ENCODE results near the gene TMEM233.

TMEM233 gene

GRCh38 chr12:119659289-119659897 is 65.8 kb downstream of the TMEM233 start:
- TF ChIP-seq EZH2 (IDR thresholded peaks at IDR 0.05), result no peak
- no peak for TF ChIP-seq POLR2AphosphoS5 (IDR thresholded peaks at IDR 0.05; ENCODE audit: borderline replicate concordance, low read depth, low read length)
- no peak for TF ChIP-seq FOXP2 (optimal IDR thresholded peaks at IDR 0.05; ENCODE audit: control extremely low read depth, extremely low read length, insufficient read depth)
- no peak overlapping the region for H3K4me3 ChIP-seq
- no peak for DNase-seq (ENCODE audit: low read depth, low spot score)

GRCh38 chr12:119660076-119660475 is 66.5 kb downstream of the TMEM233 start:
- no peak for DNase-seq (ENCODE audit: low read depth, low spot score)
- no peaks in the 10 kb centered on the region for H3K9me3 ChIP-seq (ENCODE audit: low read depth, low read length)
- no peak overlapping the region for H3K9ac ChIP-seq (ENCODE audit: insufficient read length)
- H3K4me3 ChIP-seq, result no peak overlapping the region
- no peak for TF ChIP-seq FOXP2 (optimal IDR thresholded peaks at IDR 0.05; ENCODE audit: control extremely low read depth, extremely low read length, insufficient read depth)
- TF ChIP-seq POLR2AphosphoS5 (IDR thresholded peaks at IDR 0.05; ENCODE audit: borderline replicate concordance, low read depth, low read length), result no peak
- no peak for TF ChIP-seq EZH2 (IDR thresholded peaks at IDR 0.05)
- no peak overlapping the region for H3K27ac ChIP-seq
- no peaks in the 10 kb centered on the region for H3K36me3 ChIP-seq (ENCODE audit: insufficient read depth, low read length)

More at GRCh38 chr12:119659289-119659897, 65.8 kb downstream of the TMEM233 start:
- Histone ChIP-seq H3K27ac (no peak overlapping the region), H3K36me3 (ENCODE audit: insufficient read depth, low read length) (no peaks in the 10 kb centered on the region), H3K9me3 (ENCODE audit: low read depth, low read length) (no peaks in the 10 kb centered on the region), H3K9ac (ENCODE audit: insufficient read length) (no peak overlapping the region)

- Histone ChIP-seq H3K9ac (ENCODE audit: insufficient read length) (no peak overlapping the region), H3K36me3 (ENCODE audit: insufficient read depth, low read length) (no peaks in the 10 kb centered on the region), H3K4me3 (no peak overlapping the region), H3K9me3 (ENCODE audit: low read depth, low read length) (no peaks in the 10 kb centered on the region), H3K27ac (no peak overlapping the region)
- no peak for TF ChIP-seq FOXP2 (optimal IDR thresholded peaks at IDR 0.05; ENCODE audit: control extremely low read depth, extremely low read length, insufficient read depth)
- no peak for TF ChIP-seq EZH2 (IDR thresholded peaks at IDR 0.05)
- TF ChIP-seq POLR2AphosphoS5 (IDR thresholded peaks at IDR 0.05; ENCODE audit: borderline replicate concordance, low read depth, low read length), result no peak
- no peak for DNase-seq (ENCODE audit: low read depth, low spot score)
Measured at GRCh38 chr12:119661882-119662281, 68.3 kb downstream of the TMEM233 start.

GRCh38 chr12:119664642-119665041 is 71.1 kb downstream of the TMEM233 start:
- Histone ChIP-seq H3K9me3 (ENCODE audit: low read depth, low read length) (no peaks in the 10 kb centered on the region), H3K4me3 (no peak overlapping the region), H3K27ac (no peak overlapping the region), H3K36me3 (ENCODE audit: insufficient read depth, low read length) (no peaks in the 10 kb centered on the region; the same call in 1 of the 2 replicates), H3K9ac (ENCODE audit: insufficient read length) (no peak overlapping the region)
- DNase-seq (ENCODE audit: low read depth, low spot score), result no peak
- TF ChIP-seq FOXP2 (optimal IDR thresholded peaks at IDR 0.05; ENCODE audit: control extremely low read depth, extremely low read length, insufficient read depth), result no peak
- no peak for TF ChIP-seq POLR2AphosphoS5 (IDR thresholded peaks at IDR 0.05; ENCODE audit: borderline replicate concordance, low read depth, low read length)
- no peak for TF ChIP-seq EZH2 (IDR thresholded peaks at IDR 0.05)

- Histone ChIP-seq H3K9me3 (ENCODE audit: low read depth, low read length) (no peaks in the 10 kb centered on the region), H3K27ac (no peak overlapping the region), H3K4me3 (no peak overlapping the region), H3K36me3 (ENCODE audit: insufficient read depth, low read length) (no peaks in the 10 kb centered on the region; the same call in 1 of the 2 replicates), H3K9ac (ENCODE audit: insufficient read length) (no peak overlapping the region)
- no peak for DNase-seq (ENCODE audit: low read depth, low spot score)
- TF ChIP-seq EZH2 (IDR thresholded peaks at IDR 0.05), result no peak
- TF ChIP-seq POLR2AphosphoS5 (IDR thresholded peaks at IDR 0.05; ENCODE audit: borderline replicate concordance, low read depth, low read length), result no peak
- TF ChIP-seq FOXP2 (optimal IDR thresholded peaks at IDR 0.05; ENCODE audit: control extremely low read depth, extremely low read length, insufficient read depth), result no peak
Measured at GRCh38 chr12:119665164-119665929, 71.8 kb downstream of the TMEM233 start.

- Histone ChIP-seq H3K27ac (no peak overlapping the region), H3K36me3 (ENCODE audit: insufficient read depth, low read length) (peaks cover 3% of the 10 kb centered on the region; the same call in 1 of the 2 replicates), H3K4me3 (no peak overlapping the region; the same call in 1 of the 2 replicates), H3K9me3 (ENCODE audit: low read depth, low read length) (no peaks in the 10 kb centered on the region), H3K9ac (ENCODE audit: insufficient read length) (no peak overlapping the region)
- TF ChIP-seq EZH2 (IDR thresholded peaks at IDR 0.05), result no peak
- TF ChIP-seq FOXP2 (optimal IDR thresholded peaks at IDR 0.05; ENCODE audit: control extremely low read depth, extremely low read length, insufficient read depth), result no peak
- TF ChIP-seq POLR2AphosphoS5 (IDR thresholded peaks at IDR 0.05; ENCODE audit: borderline replicate concordance, low read depth, low read length), result no peak
- no peak for DNase-seq (ENCODE audit: low read depth, low spot score)
Measured at GRCh38 chr12:119666226-119666795, 72.7 kb downstream of the TMEM233 start.

- no peak overlapping the region for H3K27ac ChIP-seq
- DNase-seq (ENCODE audit: low read depth, low spot score), result no peak
- TF ChIP-seq EZH2 (IDR thresholded peaks at IDR 0.05) (no peak), FOXP2 (optimal IDR thresholded peaks at IDR 0.05; ENCODE audit: control extremely low read depth, extremely low read length, insufficient read depth) (no peak), POLR2AphosphoS5 (IDR thresholded peaks at IDR 0.05; ENCODE audit: borderline replicate concordance, low read depth, low read length) (no peak)
- H3K9ac ChIP-seq (ENCODE audit: insufficient read length), result peak overlapping the region; percentile 65
- H3K4me3 ChIP-seq, result peak overlapping the region; percentile 94
- H3K9me3 ChIP-seq (ENCODE audit: low read depth, low read length), result no peaks in the 10 kb centered on the region
- H3K36me3 ChIP-seq (ENCODE audit: insufficient read depth, low read length), result peaks cover 10% of the 10 kb centered on the region
Measured at GRCh38 chr12:119666900-119667576, 73.5 kb downstream of the TMEM233 start.

Measured in SK-N-MC (cell line).